ENCODE results near the gene MICAL1.

Gene MICAL1

GRCh38 chr6:109434456-109434855 is 21.1 kb downstream of the MICAL1 start:
- no peak overlapping the region for H3K4me3 ChIP-seq (ENCODE audit: low read depth, low read length)
- TF ChIP-seq CTCF (IDR thresholded peaks at IDR 0.05; ENCODE audit: insufficient read depth, low read depth, low read length, missing control alignments): no peak
- DNase-seq (ENCODE audit: low read depth): no peak

GRCh38 chr6:109429496-109429895 is 26.1 kb downstream of the MICAL1 start:
- no peak for DNase-seq (ENCODE audit: low read depth)
- H3K4me3 ChIP-seq (ENCODE audit: low read depth, low read length): no peak overlapping the region
- no peak for TF ChIP-seq CTCF (IDR thresholded peaks at IDR 0.05; ENCODE audit: insufficient read depth, low read depth, low read length, missing control alignments)

GRCh38 chr6:109428889-109429477 is 26.6 kb downstream of the MICAL1 start:
- no peak for TF ChIP-seq CTCF (IDR thresholded peaks at IDR 0.05; ENCODE audit: insufficient read depth, low read depth, low read length, missing control alignments)
- H3K4me3 ChIP-seq (ENCODE audit: low read depth, low read length): no peak overlapping the region
- no peak for DNase-seq (ENCODE audit: low read depth)

- H3K4me3 ChIP-seq (ENCODE audit: low read depth, low read length): no peak overlapping the region
- TF ChIP-seq CTCF (IDR thresholded peaks at IDR 0.05; ENCODE audit: insufficient read depth, low read depth, low read length, missing control alignments): no peak
- DNase-seq (ENCODE audit: low read depth): no peak
These were observed 30.6 kb downstream of the MICAL1 start for GRCh38 chr6:109424946-109425345.

- no peak overlapping the region for H3K4me3 ChIP-seq (ENCODE audit: low read depth, low read length)
- DNase-seq (ENCODE audit: low read depth): no peak
- no peak for TF ChIP-seq CTCF (IDR thresholded peaks at IDR 0.05; ENCODE audit: insufficient read depth, low read depth, low read length, missing control alignments)
These were observed 34.4 kb downstream of the MICAL1 start for GRCh38 chr6:109421184-109421583.

GRCh38 chr6:109420751-109421150 is 34.8 kb downstream of the MICAL1 start:
- DNase-seq (ENCODE audit: low read depth): no peak
- H3K4me3 ChIP-seq (ENCODE audit: low read depth, low read length): no peak overlapping the region
- no peak for TF ChIP-seq CTCF (IDR thresholded peaks at IDR 0.05; ENCODE audit: insufficient read depth, low read depth, low read length, missing control alignments)

GRCh38 chr6:109417646-109418045 is 37.9 kb downstream of the MICAL1 start:
- TF ChIP-seq CTCF (IDR thresholded peaks at IDR 0.05; ENCODE audit: insufficient read depth, low read depth, low read length, missing control alignments): no peak
- no peak overlapping the region for H3K4me3 ChIP-seq (ENCODE audit: low read depth, low read length)
- no peak for DNase-seq (ENCODE audit: low read depth)

Measured in GM12865 (cell line).